A549 (cell line): Measurements from ENCODE around the gene EHBP1.

ENCODE experiments used
- CBX2 ChIP-seq: fragments of 200-600 bp; sonication (generic); IDR thresholded peaks from 2 replicates; pipeline ENCODE4 v1.6.1; 2016; ENCODE audit warnings: low read depth, mild to moderate bottlenecking, borderline replicate concordance
- EHMT2 ChIP-seq: fragments of 200-600 bp; sonication (generic); IDR thresholded peaks from 2 replicates; pipeline ENCODE4 v1.6.1; 2016; ENCODE audit warnings: antibody characterized with exemption, low read depth, mild to moderate bottlenecking, moderate library complexity
- HDAC2 ChIP-seq: fragments of 200-600 bp; sonication (generic); IDR thresholded peaks from 2 replicates; pipeline ENCODE4 v1.6.1; 2016
- TF ChIP-seq, protein P1 (sequence below): fragments of 450-650 bp; IDR thresholded peaks from 2 replicates; pipeline ENCODE4 v1.6.1; 2014; ENCODE audit warnings: antibody characterized with exemption
- TF ChIP-seq, protein P2 (sequence below): fragments of >200 bp; sonication (Bioruptor Twin); formaldehyde crosslinking; IDR thresholded peaks from 3 replicates; pipeline ENCODE4 v1.5.1; 2016

DNA sequence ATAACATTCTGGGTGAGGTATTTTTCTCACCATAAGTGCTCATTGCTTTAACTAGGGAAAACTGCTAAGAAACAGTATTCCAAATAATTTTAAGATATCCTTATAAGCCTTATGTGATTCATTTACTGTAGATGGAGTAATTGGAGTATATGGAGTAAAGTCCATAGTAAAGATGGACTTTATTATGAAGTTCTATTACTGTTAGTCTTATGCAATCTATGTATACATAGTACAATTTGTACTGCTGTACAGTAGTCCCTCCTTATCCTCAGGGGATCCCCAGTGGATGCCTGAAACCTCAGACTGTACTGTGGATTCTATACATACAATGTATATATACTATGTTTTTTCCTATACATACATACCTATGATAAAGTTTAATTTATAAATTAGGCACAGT is 304.0 kb downstream of the EHBP1 start:
- TF ChIP-seq, protein P1, sequence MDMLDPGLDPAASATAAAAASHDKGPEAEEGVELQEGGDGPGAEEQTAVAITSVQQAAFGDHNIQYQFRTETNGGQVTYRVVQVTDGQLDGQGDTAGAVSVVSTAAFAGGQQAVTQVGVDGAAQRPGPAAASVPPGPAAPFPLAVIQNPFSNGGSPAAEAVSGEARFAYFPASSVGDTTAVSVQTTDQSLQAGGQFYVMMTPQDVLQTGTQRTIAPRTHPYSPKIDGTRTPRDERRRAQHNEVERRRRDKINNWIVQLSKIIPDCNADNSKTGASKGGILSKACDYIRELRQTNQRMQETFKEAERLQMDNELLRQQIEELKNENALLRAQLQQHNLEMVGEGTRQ: no peak
- no peak for TF ChIP-seq CBX2
- no peak for TF ChIP-seq HDAC2
- no peak for TF ChIP-seq EHMT2
- TF ChIP-seq, protein P2, sequence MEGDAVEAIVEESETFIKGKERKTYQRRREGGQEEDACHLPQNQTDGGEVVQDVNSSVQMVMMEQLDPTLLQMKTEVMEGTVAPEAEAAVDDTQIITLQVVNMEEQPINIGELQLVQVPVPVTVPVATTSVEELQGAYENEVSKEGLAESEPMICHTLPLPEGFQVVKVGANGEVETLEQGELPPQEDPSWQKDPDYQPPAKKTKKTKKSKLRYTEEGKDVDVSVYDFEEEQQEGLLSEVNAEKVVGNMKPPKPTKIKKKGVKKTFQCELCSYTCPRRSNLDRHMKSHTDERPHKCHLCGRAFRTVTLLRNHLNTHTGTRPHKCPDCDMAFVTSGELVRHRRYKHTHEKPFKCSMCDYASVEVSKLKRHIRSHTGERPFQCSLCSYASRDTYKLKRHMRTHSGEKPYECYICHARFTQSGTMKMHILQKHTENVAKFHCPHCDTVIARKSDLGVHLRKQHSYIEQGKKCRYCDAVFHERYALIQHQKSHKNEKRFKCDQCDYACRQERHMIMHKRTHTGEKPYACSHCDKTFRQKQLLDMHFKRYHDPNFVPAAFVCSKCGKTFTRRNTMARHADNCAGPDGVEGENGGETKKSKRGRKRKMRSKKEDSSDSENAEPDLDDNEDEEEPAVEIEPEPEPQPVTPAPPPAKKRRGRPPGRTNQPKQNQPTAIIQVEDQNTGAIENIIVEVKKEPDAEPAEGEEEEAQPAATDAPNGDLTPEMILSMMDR: no peak
